ENCODE measurements around the gene LMOD2.

DNA sequence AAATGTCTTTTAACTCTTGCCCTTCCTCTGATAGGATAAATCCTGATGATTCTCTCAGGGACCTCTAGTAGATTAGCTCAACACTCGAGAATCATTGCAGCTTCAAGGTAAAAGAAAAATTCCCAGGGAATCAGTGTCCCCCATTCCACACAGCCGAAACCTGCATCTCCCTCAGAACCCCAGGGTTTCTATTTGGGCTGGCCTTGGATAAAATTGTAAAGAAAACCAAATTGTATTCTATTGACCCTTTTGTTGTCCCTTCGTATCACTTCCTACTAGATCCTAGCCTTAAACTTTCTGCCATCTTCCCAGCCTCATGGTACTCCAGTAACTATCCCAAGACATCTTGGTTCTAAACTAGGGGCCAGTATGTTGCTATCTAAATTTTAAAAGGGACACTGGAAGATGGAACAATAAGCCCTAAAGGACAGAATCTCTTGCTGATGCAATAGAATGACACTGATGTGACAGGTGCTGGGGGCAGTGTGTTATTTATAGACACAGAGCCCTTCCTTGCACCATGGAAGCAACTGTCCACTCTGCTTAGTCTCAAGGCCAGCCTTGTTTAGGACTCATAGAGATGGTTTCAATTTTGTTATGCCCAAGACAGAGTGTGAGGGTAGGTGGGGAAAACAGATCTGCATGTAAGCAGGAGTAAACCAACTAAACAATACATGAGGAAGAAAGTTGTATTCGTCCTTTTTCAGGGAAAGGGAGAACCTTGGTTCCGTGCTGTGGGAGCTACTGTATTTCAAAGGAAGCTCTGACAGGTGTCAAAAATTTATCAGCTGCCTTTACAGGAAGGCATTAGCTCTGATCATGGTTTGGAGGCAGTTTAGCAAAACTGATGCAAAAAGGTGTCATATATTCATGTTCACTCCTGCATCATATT, 46.4 kb upstream of the LMOD2 start:
- TF ChIP-seq CTCF (IDR thresholded peaks at IDR 0.05) = no peak
- TF ChIP-seq POLR2A (IDR thresholded peaks at IDR 0.05) = no peak

Data from adrenal gland (tissue), 5 donors.